Stimulated activated CD8-positive, alpha-beta memory T cell treated with anti-CD3 and anti-CD28 coated beads, Interleukin-15, amount 100 ng/mL, for 4 hours (primary cell): ENCODE measurements around the gene ASB2.

ENCODE experiments used
- DNase-seq, 2 donors: peaks; one replicate each; pipeline ENCODE4 v3.0.0-alpha.2; 2020; ENCODE audit warnings: low read depth in 2 of 2

Gene ASB2, protein sequence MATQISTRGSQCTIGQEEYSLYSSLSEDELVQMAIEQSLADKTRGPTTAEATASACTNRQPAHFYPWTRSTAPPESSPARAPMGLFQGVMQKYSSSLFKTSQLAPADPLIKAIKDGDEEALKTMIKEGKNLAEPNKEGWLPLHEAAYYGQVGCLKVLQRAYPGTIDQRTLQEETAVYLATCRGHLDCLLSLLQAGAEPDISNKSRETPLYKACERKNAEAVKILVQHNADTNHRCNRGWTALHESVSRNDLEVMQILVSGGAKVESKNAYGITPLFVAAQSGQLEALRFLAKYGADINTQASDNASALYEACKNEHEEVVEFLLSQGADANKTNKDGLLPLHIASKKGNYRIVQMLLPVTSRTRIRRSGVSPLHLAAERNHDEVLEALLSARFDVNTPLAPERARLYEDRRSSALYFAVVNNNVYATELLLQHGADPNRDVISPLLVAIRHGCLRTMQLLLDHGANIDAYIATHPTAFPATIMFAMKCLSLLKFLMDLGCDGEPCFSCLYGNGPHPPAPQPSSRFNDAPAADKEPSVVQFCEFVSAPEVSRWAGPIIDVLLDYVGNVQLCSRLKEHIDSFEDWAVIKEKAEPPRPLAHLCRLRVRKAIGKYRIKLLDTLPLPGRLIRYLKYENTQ

DNA sequence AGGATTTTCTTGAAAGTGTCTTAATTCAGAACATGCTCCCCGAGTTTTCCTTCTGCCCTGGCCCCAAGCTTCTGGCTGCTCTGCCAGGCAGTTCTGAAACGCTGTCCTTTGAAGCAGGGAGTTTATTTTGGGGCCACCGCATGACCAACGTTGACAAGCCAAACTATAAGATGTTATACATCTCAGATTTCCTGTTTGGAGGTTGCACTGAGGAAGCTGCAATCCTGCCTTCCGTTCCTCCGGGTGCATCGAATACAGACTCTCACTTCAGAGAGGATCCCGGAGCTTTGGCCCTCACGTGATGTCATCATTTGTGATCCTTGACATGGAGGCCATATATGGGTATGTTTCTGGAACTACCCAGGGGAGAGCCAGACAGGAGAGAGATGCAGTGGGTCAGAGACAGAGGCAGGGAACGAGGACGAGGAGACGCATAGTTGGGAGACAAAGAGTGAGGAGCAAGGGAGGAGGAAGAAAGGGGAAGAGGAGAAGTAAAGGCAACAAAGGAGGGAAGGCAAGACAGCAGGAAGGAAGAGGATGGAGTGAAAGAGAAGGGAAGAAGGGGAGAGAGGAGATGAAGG lies at the start of gene ASB2:
Gene ASB2 (minus strand): TSS at position 94 of the 581 bp plus-strand sequence. CDS start 12,031 bp downstream, outside the sequence.
- DNase-seq, result no peak

- no peak for DNase-seq
Observed at GRCh38 chr14:94025720-94026119, 49.4 kb upstream of the ASB2 start.

DNA sequence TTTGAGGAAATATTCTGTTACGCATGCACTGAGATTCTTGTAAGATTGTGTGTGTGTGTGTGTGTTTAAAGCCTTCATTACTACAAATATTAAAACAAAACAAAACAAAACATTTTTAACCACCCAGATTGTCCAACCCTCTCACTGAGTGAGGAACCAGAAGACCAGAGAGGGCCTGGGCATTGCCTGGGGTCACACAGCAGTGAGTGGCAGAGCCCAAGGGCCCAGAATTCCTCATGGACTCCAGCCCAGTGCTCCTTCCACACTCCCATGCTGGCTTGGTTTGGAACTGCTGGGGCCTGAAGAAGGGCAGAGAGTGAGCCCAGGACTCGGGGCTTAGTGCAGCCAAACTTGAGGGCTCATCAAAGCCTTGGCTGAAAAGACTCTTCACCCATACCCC lies 48.2 kb upstream of the ASB2 start:
- no peak for DNase-seq

DNA sequence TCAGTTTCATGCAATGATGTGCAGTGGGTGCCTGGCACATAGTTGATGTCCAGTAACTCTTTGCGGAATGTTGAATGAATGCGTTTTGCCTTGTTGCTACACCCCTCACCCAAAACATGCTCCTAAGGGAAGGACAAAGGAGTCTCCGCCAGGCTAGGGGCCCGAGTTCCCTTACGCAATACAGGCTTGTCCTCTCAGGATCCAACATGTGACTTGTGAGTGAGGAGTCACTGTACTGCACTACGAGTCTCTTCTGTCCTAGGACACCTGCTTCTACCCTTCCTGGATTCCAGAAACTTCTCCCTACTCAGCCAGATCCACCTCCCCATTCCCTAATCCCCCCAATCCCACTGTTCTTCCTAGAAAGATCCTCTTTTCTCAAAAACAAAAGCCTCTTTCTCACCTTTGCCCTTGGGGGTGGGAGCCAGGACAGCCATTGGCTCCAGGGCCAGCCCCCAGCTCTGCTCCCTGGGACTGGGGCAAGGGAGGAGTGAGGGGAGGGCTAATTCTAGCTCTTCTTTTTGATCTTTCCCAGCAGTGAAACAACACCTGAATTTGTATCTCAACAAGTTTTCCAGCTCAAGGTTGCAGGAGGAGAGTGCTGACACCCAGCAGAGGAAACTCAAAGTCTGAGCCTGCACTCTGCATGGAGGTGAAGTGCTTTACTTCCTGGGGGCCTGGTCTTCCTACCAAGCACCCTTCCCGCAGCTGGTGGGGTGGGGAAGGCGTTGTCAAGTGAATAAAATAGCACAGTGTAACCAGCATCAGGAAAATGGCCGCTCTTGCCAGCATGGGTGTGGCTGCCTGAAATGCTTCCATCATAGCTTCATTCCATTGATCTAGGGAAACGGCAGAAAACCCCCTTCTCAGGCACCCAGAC lies 46.4 kb upstream of the ASB2 start:
- no peak for DNase-seq

DNA sequence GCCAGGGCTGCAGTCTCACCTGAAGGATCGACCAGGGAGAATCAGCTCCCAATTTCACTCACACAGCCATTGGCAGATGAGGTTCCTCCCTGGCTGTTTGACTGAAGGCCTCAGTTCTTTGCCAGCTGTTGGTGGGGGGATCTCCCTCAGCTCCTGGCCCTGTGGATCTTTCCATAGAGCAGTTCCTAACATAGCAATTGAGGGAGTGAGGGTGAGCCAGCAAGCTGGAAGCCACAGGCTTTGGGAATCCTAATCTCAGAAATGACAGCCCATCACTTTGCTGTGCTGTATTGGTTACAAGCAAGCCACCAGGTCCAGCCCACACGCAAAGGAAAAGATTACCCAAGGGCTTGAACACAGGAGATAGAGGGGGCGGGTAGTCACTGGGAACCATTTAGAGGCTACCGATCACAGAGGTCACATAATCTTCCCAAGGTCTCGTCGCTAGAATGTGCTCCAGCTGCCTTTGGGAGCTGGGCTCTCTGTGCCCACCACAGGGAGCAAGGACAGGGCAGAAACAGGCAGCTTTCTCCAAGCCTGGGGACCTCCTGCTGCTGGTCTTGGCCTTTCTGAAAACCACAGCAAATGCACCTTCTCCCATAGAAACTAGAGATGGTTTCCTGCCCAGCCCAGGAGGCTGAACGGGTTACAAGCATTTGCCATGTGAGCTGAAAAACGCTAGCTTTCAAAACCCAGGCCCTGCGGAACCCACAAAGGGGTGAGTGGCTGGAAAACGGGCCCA lies 45.2 kb upstream of the ASB2 start:
- no peak for DNase-seq

GRCh38 chr14:94021001-94021400 lies 44.6 kb upstream of the ASB2 start:
- no peak for DNase-seq

- no peak for DNase-seq
Observed at GRCh38 chr14:94020267-94020666, 43.9 kb upstream of the ASB2 start.

GRCh38 chr14:94019329-94019728 lies 43.0 kb upstream of the ASB2 start:
- DNase-seq, result no peak

GRCh38 chr14:94018308-94018707 lies 41.9 kb upstream of the ASB2 start:
- no peak for DNase-seq

DNA sequence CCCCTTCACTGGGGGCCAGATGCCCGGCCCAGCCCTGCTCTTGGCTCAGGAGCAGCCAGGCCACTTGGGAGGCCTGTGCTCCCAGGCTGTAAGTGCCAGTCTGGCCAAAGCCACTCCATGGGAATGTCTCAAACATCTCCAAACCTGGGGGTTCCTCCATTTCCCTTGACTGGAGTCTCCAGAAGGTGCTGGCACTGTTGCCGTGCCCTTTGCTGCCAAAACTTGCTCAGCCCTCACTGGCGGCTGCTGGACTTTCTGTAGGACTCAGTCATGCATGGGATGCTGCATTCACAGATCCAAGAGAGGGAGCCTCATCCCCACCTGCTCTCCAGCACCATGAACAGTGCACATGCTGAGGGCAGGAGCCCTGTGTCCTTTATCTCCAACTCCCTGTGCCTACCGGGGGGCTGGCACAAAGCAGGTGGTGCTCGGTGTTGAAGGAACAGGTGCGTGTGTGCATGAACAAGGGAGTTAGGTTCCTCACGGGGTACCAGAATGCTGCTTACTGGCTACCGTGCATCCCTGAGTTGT lies 40.1 kb upstream of the ASB2 start:
- no peak for DNase-seq

- DNase-seq, result no peak
Observed at GRCh38 chr14:94015223-94015622, 38.9 kb upstream of the ASB2 start.

DNA sequence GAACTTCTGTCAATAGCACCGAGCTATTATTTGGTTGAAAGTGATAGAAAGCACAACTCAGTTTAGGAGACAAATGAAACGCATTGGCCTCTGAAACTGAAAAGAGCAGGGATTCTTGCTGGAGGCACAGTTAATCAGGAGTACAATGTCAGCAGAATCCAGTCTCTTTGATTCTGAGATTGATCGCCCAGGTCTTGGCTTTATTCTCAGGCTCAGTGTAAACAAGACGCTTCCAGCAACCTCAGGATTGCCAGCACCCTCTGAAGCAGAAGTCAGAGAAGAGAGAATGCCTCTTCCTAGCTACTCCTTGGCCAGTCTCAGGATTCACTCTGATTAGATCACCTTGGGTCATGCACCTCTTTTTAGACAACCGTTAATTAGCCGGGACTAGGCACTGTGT lies 38.0 kb upstream of the ASB2 start:
- no peak for DNase-seq

DNA sequence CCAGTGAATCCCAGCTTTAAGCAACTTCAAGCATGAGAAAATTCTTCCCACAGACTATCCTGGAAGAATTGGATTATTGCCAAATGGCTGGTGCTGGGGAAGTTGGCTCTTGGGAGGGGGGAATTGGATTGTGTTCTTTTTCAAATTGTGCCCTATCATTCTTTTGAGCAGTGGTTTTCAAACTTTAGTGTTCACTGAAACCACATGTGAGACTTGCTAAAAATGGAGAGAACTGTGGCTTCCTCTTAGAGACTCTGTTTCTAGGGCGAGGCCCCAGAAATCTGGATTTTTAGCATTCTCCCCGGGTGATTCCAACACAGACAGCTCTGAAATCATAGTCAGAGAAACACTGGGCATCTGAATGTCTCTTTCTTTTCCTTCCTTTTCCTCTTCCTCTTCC lies 35.4 kb upstream of the ASB2 start:
- DNase-seq, result no peak

DNA sequence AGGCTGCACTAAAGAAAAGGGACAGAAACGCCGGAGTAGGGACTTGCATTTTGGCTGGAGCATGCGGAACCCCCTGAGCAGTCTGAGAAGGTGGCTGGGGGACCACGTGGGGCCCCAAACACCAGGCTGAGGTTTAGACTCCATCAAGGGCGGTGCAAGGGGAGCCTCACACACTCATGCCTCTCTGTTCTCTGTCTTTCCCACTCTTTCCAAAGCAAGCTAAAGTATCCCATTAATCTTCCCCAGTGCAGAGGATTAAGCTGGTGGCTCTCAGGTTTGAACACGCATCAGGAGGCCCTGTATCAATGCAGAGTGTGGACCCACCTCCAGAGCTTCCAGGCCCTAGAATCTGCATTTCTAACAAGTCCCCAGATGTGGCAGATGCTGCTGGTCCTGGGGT lies 34.3 kb upstream of the ASB2 start:
- no peak for DNase-seq

GRCh38 chr14:94009767-94010166 lies 33.4 kb upstream of the ASB2 start:
- no peak for DNase-seq

DNA sequence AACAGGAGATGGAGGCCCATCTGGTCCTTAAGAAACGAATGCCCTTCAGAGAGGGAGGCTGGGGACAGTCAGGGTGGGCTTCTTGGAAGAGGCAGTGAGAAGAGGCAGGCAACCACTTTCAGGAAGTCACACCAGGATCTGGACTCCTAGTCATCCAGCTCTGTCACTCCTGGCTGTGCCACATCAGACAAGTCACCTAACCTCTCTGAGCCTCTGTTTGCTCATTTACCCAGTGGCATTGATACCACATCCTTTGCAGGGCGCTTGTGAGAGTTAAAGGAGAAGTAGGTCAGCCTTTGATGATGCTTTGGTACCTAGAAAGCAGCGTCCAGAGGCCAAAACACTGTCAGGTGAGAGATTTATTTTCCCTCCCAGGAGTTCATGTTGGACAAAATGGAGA lies 31.9 kb upstream of the ASB2 start:
- no peak for DNase-seq

GRCh38 chr14:94005324-94006073 lies 29.1 kb upstream of the ASB2 start:
- DNase-seq, result no peak

DNA sequence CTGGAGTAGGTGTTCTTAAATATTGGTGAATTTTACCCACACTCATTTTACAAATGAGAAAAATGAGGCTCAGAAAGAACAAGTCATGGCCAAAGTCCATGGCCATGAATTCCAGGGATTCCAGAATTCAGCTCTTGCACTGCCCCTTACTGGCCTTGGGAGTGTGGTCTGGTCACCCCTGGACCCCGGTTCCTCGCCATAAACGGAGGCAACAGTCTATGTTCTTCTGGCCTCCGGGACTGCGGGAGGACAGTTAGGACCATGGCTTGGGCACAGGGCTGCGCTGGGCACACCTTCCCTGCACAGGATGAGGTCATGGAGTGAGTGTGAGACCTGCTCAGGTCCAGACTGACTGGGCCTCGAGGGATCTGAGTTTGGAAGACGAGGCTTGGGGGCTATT lies 27.6 kb upstream of the ASB2 start:
- no peak for DNase-seq

DNA sequence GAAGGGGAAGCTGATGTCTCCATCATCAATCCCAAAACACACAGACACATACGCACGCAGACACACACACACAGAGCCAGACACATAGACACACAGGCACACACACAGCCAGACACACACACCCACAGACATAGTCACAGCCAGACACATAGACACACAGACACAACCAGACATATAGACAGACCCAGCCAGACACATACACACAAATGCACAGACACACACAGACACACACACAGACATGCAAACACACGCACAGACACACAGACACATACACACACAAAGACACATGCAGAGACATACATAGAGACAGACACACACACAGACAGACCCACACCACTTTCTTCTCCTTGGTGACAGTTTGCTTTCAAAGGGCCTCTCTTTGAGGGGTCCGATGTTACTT lies 27.0 kb upstream of the ASB2 start:
- DNase-seq, result no peak
